BLaER1 (cell line): ENCODE data around the gene SEMA4G.
A peak's percentile ranks its signal among the peaks of the same experiment; 100 is the strongest.

Experiments
- H3K27ac ChIP-seq: shearing (Covaris generic); formaldehyde crosslinking; 2 replicates; pipeline ENCODE4 v1.8.1; 2022
- H3K27me3 ChIP-seq: shearing (Covaris generic); formaldehyde crosslinking; 2 replicates; pipeline ENCODE4 v1.8.1; 2022
- H3K36me3 ChIP-seq: shearing (Covaris generic); formaldehyde crosslinking; 2 replicates; pipeline ENCODE4 v1.8.1; 2022
- H3K4me1 ChIP-seq: shearing (Covaris generic); formaldehyde crosslinking; 2 replicates; pipeline ENCODE4 v1.8.1; 2022
- H3K4me2 ChIP-seq: shearing (Covaris generic); formaldehyde crosslinking; 2 replicates; pipeline ENCODE4 v1.8.1; 2022
- H3K4me3 ChIP-seq: shearing (Covaris generic); formaldehyde crosslinking; 2 replicates; pipeline ENCODE4 v1.8.1; 2022
- H3K9ac ChIP-seq: shearing (Covaris generic); formaldehyde crosslinking; 2 replicates; pipeline ENCODE4 v1.8.1; 2022
- H3K9me3 ChIP-seq: shearing (Covaris generic); formaldehyde crosslinking; 2 replicates; pipeline ENCODE4 v1.8.1; 2022
- H4K20me1 ChIP-seq: shearing (Covaris generic); formaldehyde crosslinking; 2 replicates; pipeline ENCODE4 v1.8.1; 2022
- Cebpa-rat ChIP-seq: shearing (Covaris generic); IDR thresholded peaks from 2 replicates; pipeline ENCODE4 v1.8.1; 2022

Gene SEMA4G

GRCh38 chr10:101005869-101006567, 36.7 kb downstream of the SEMA4G start:
- no peak overlapping the region for H3K27ac ChIP-seq

GRCh38 chr10:101006593-101007098, 37.3 kb downstream of the SEMA4G start:
- Histone ChIP-seq H3K27ac (peak overlapping the region; percentile 58; the same call in 1 of the 2 replicates), H4K20me1 (peaks cover 64% of the 10 kb centered on the region), H3K4me3 (no peak overlapping the region), H3K36me3 (peaks cover 56% of the 10 kb centered on the region), H3K4me2 (peak overlapping the region; percentile 39), H3K9me3 (no peaks in the 10 kb centered on the region), H3K27me3 (no peaks in the 10 kb centered on the region), H3K9ac (peak overlapping the region; percentile 60), H3K4me1 (peaks cover 40% of the 10 kb centered on the region)
- TF ChIP-seq Cebpa-rat: no peak

More at GRCh38 chr10:101005869-101006567, 36.7 kb downstream of the SEMA4G start:
- Histone ChIP-seq H3K9me3 (no peaks in the 10 kb centered on the region), H3K9ac (no peak overlapping the region), H3K4me2 (no peak overlapping the region), H3K27me3 (no peaks in the 10 kb centered on the region), H4K20me1 (peaks cover 68% of the 10 kb centered on the region), H3K36me3 (peaks cover 56% of the 10 kb centered on the region), H3K4me3 (no peak overlapping the region), H3K4me1 (peaks cover 46% of the 10 kb centered on the region)
- TF ChIP-seq Cebpa-rat: no peak

GRCh38 chr10:101007099-101007711, 37.9 kb downstream of the SEMA4G start:
- H3K4me1 ChIP-seq: peaks cover 34% of the 10 kb centered on the region
- TF ChIP-seq Cebpa-rat: no peak
- peaks cover 58% of the 10 kb centered on the region for H4K20me1 ChIP-seq
- H3K27ac ChIP-seq: peak overlapping the region; percentile 58
- peaks cover 54% of the 10 kb centered on the region for H3K36me3 ChIP-seq
- H3K4me2 ChIP-seq: peak overlapping the region; percentile 39
- no peaks in the 10 kb centered on the region for H3K27me3 ChIP-seq
- no peaks in the 10 kb centered on the region for H3K9me3 ChIP-seq
- no peak overlapping the region for H3K4me3 ChIP-seq
- peak overlapping the region; percentile 60 for H3K9ac ChIP-seq

- Histone ChIP-seq H3K27ac (peak overlapping the region; percentile 58; the same call in 1 of the 2 replicates), H3K27me3 (no peaks in the 10 kb centered on the region), H3K4me3 (no peak overlapping the region), H3K36me3 (peaks cover 44% of the 10 kb centered on the region), H3K9ac (0 out of 2 replicates have a peak overlapping the region, but pooled peaks have one; percentile 19), H3K4me2 (no peak overlapping the region; the same call in 1 of the 2 replicates), H3K9me3 (no peaks in the 10 kb centered on the region), H4K20me1 (peaks cover 48% of the 10 kb centered on the region), H3K4me1 (peaks cover 33% of the 10 kb centered on the region)
- TF ChIP-seq Cebpa-rat: no peak
These were observed 38.9 kb downstream of the SEMA4G start for GRCh38 chr10:101007915-101008822.

- H3K36me3 ChIP-seq: peaks cover 37% of the 10 kb centered on the region
- H4K20me1 ChIP-seq: peaks cover 41% of the 10 kb centered on the region
- no peak overlapping the region for H3K27ac ChIP-seq
- H3K27me3 ChIP-seq: no peaks in the 10 kb centered on the region
- H3K4me1 ChIP-seq: peaks cover 41% of the 10 kb centered on the region
- TF ChIP-seq Cebpa-rat: no peak
- no peak overlapping the region for H3K9ac ChIP-seq
- H3K4me3 ChIP-seq: no peak overlapping the region
- no peak overlapping the region for H3K4me2 ChIP-seq
- H3K9me3 ChIP-seq: no peaks in the 10 kb centered on the region
These were observed 39.6 kb downstream of the SEMA4G start for GRCh38 chr10:101008823-101009423.

GRCh38 chr10:101010329-101010728, 41.0 kb downstream of the SEMA4G start:
- Histone ChIP-seq H3K36me3 (peaks cover 23% of the 10 kb centered on the region), H3K4me2 (no peak overlapping the region), H4K20me1 (peaks cover 27% of the 10 kb centered on the region), H3K27ac (no peak overlapping the region), H3K4me1 (peaks cover 55% of the 10 kb centered on the region), H3K27me3 (no peaks in the 10 kb centered on the region), H3K9ac (no peak overlapping the region), H3K9me3 (no peaks in the 10 kb centered on the region), H3K4me3 (no peak overlapping the region)
- no peak for TF ChIP-seq Cebpa-rat

DNA sequence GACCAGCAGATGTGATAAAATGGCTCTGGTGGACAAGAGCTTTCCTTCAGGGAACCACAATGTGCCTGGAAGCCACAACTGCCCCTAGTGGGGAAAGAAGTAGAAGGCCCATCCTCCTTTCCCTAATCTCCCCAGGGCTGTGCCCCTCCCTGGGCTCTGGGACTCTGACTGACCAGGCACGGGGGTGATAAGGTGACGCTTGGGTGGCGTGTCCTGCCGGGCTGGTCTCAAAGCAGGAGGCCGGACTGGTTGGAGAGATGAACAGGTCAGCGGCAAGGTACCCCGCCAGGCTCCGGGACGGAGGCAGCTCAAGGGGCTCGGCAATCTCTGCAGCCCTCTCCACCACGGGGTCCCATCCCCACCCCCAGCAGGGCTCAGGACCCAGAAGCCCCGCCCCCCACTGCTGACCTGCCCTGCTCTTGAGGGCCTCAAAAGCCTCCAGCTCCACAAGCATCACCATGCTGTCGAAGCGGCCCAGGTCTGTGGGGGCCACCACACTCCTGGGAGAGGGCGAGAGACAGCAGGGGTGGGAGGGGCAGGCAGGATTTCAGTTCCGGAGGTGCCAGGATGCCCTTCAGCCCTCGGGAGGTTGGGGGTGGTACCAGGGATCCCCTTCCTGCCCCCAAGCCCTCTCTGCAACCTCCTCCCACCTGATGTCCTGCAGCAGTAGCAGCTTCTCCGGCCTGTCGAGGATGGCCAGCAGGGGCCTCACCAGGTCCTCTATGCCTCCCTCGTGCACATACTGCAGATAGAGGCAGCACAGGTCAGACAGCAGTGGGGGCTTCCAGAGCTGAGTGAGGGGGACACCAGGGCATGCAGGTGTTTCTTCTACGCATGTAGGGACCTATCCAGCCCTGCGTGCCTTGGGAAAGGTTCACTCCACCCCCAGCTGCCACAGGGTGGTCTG, 42.5 kb downstream of the SEMA4G start:
- Histone ChIP-seq H3K9me3 (no peaks in the 10 kb centered on the region), H3K27me3 (no peaks in the 10 kb centered on the region), H3K4me1 (peaks cover 66% of the 10 kb centered on the region), H3K27ac (no peak overlapping the region), H3K4me2 (no peak overlapping the region), H3K9ac (no peak overlapping the region), H4K20me1 (peaks cover 13% of the 10 kb centered on the region), H3K36me3 (peaks cover 8% of the 10 kb centered on the region), H3K4me3 (no peak overlapping the region)
- TF ChIP-seq Cebpa-rat: no peak

DNA sequence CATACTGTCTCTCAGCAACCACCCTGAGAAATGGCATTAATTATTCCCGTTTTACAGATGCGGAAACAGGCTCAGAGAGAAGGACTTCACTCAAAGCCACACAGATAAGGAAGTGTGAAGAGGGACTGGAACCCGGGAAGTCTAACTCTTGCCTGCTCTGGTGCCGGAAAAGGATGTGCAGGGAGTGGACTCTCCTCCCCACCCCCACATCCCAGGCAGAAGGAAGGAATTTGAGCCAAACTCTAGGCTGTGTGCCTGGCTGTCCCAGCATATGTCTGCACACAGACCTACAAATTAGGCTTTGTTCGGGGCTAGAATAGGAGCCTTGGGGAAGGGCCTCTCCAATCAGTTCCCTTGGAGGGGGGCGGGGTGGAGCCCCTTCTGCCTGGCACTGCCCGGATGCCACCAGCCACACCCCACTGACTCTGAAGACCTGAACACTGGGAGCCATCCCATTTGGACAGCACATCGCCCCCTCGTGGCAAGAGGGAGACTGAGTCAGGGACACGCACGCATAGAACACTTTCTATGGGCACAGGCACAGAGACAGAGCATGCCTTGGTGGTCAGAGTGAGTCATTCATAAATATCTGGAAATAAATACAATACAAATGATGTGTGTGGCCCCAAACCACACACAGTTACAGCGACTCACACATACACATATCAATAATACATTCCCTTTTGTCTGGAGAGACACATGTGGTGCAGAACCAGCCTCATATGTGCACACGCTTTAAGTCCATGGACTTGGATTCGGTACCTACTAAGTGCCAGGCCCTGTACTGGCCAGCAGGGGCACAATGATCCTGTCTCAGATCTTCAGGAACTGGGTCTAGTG, 43.4 kb downstream of the SEMA4G start:
- H3K27me3 ChIP-seq: no peaks in the 10 kb centered on the region
- H3K4me3 ChIP-seq: no peak overlapping the region
- H3K9ac ChIP-seq: no peak overlapping the region
- no peaks in the 10 kb centered on the region for H3K36me3 ChIP-seq
- H3K4me1 ChIP-seq: peaks cover 66% of the 10 kb centered on the region
- H3K27ac ChIP-seq: no peak overlapping the region
- H4K20me1 ChIP-seq: peaks cover 4% of the 10 kb centered on the region; the same call in 1 of the 2 replicates
- TF ChIP-seq Cebpa-rat: no peak
- H3K4me2 ChIP-seq: peak overlapping the region; percentile 59
- no peaks in the 10 kb centered on the region for H3K9me3 ChIP-seq
